Activated CD8-positive, alpha-beta memory T cell treated with anti-CD3 and anti-CD28 coated beads for 24 hours (primary cell): ENCODE measurements around the gene SPRR2D.

ENCODE experiments used
- DNase-seq: peaks from one replicate; pipeline ENCODE4 v3.0.0-alpha.2; 2020

The SPRR2D gene

DNA sequence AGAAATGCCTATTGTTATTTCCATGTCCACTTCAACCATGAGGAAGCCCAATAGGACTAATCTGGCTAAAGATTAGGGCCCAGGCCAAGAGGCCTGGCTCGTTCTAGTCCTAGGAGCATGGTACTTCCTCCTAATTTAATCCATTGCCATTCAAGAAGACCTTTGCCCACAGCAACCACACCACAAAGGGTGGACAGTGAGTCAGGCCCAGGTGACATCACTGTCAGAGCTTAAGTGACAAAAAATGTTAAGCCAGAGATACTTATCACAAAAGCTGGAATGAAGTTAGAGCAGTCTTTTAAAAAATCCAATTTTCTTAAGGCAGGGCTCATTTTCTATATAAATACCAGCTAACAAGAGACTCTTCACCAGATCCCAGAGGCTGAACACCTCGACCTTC is 39.5 kb downstream of the SPRR2D start, which contains the start of gene SPRR3:
Gene SPRR3, plus strand, starts transcription at position 368 of the 400 bp plus-strand sequence. CDS start 1,272 bp downstream, outside the sequence.
- DNase-seq: no peak

DNA sequence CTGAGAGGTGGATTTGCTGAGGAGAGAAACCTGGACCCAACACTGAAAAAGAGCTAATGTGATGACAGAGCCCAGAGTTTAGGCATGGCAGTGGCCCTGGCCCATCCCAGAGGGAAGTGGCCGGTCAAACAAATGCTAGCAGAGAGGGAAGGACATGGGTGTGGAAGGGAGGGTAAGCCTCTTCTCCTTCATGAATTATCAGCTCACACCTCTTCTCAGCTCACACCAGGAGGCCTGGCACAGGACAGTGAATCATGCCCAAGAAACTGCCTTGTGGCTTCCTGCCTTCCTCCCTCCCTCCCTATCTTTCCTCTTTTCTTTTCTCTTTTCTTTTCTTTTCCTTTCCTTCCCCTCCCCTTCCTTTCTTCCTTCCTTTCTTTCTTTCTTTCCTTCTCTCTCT is 40.6 kb downstream of the SPRR2D start:
- no peak for DNase-seq

DNA sequence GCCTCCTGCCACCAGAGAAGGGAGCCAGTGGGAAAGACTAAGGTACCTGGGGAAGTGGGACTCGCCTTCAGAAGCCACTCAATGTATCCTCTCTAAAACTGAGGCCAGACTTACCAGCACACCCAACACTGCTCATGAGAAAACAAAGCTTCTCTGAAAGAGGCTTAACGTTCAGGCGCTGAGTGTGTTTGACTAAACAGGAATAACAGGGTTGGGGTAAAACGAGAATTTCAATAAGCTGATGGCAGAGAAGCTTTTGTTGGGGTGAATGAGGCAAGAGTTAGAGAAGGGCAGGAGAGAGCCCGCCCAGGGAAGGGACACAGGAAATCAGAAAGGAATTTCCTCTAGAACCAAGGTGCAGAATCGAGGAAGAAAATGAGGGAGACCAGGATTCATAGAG is 41.1 kb downstream of the SPRR2D start:
- DNase-seq: no peak

DNA sequence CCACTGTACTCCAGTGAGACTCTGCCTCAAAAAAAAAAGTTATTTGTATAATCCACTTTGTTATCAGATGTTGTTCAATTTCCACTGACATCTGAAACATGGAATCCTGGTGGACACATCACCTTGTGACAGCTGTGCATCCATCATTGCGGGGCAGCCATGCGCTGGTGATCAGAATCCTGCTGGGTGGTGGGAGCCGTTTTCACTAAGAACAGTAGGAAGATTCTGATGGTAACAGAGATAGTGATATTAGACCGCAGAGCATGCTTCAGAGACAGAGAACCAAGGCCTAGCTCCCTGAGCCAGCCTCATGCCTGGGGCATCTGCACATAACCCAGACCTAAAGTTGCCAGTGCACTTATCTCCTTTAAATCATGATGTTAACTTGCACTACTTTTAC is 42.4 kb downstream of the SPRR2D start:
- DNase-seq: no peak

DNA sequence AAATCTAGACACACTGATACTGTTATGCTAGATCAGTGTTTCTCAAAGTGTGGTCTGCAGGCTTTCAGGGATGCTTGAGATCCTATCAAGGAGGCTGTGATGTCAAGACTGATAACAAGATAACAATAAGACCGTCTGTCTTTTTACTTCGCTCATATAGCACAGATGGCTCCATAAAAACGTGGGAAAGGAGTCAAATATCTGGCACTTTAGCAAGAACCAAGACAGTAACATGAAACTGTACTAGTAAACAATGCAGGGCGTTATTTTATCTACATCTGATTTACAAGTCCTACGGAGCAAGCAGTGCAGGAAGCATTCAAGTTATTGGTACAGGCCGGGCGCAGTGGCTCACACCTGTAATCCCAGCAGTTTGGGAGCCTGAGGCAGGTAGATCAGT is 43.0 kb downstream of the SPRR2D start:
- DNase-seq: no peak

DNA sequence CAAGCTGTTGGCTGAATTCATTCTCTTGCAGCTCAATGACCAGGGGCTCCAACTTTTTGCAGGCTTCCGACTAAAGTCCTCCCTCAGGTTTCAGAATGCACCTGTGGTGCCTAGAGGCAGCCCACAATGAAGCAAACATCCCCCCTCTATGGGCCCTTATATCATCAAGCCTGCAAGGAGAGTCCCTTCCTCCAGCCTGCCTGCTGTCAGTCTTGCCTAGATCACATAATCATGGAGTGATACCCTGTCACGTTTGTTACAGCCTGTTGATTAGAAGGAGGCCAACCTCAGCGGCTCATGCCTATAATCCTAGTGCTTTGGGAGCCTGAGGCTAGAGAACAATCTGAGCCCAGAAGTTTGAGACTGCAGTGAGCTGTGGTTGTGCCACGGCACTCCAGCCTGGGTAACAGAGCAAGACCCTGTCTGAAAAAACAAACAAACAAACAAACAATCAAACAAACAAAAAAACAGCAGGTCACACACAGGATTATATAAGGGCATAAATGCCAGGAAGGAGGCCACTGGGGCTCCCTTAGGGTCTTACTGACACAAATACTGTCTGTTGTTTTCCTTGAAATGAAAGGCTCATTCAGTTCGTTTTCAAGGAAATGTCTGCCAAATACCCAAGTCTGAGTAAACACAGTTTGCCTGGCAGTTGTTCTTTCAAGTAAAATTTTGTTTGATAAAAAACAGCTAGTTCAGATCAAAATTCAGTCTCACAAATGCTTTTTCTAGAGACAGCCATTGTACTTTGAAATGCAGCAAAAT is 44.1 kb downstream of the SPRR2D start:
- no peak for DNase-seq

DNA sequence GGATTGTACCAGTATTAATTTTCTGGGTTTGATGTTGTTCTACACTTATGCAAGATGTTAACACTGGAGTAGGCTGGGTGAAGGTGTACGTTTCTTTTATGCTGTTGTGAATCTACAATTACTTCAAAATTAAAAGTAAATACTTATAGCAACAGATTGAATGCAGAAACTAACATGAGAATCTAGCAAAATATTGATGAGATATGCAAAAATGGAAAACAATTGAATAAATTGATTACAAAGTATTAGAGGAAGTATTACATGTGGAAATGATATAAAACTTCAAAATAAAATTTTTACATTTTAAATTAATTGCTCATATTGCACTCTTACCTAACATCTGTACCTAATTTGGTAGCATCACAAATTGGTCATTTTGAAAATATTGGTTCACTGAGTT is 45.1 kb downstream of the SPRR2D start:
- no peak for DNase-seq

DNA sequence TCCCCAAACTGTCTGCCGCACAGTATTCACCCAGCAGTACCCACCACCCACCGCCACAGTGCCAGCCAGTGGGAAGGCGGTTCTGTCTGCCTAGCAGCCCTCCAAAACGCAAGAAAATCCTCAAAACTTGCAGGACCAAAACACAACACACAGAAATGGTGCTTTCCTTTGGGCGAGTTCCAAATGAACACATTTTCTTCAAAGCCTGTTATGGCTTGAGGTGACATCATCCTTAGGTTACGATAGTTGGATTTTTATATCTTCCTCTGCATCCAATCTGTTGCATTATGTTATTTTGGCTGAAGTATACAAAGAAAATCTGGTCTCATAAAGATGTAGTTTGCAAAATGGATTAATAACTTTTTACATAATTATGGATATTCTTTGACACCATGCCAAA is 47.7 kb downstream of the SPRR2D start:
- DNase-seq: no peak
